HCT116 (cell line): Measurements from ENCODE around the gene LMNTD1. TPM values are rescaled to one million over a fixed set of nuclear protein-coding genes. Genes with fewer than 3 reads are reported as not detected.

Experiments used
- ATAC-seq: fragments of 200-7000 bp; cut with Tn5 transposase; 2 replicates; pipeline ENCODE4 v1.9.1; 2020; ENCODE audit warnings: mild to moderate bottlenecking, moderate library complexity
- BruUV-seq: library from RNA; stranded (reverse); fragments of 400-500 nt; replicated peaks from 2 replicates; lab custom pipeline; 2021; lab: Mats Ljungman, UMichigan
- CTCF ChIA-PET: fragments of 300-600 bp; sonication (Branson Sonifier 250); formaldehyde crosslinking; loops from one replicate; lab custom pipeline; 2021; ENCODE audit warnings: antibody characterized with exemption; lab: Charles Lee
- POLR2A ChIA-PET: fragments of 300-600, 350-600 bp; sonication (Branson Sonifier 250); formaldehyde crosslinking; loops from one replicate; lab custom pipeline; 2021; ENCODE audit warnings: antibody characterized with exemption; lab: Charles Lee
- RAD21 ChIA-PET, 2 experiments: fragments of 300-600 bp; sonication (Branson Sonifier 250); formaldehyde crosslinking; loops; one replicate each; lab custom pipeline; 2023; ENCODE audit warnings: low total read pairs in 2 of 2; ENCODE audit not compliant: uncharacterized antibody in 2 of 2, unreplicated experiment in 2 of 2, low non-redundant PET in 1 of 2; lab: Charles Lee
- DNase-seq: peaks from one replicate; pipeline ENCODE4 v3.0.0-alpha.2; 2010; ENCODE audit warnings: low read depth, low spot score
- H2AFZ ChIP-seq: fragments of 200-600 bp; shearing (Covaris generic), sonication (generic); 2 replicates; pipeline ENCODE4 v1.6.1; 2017; ENCODE audit warnings: low read depth, mixed run types, mixed read lengths, antibody characterized with exemption, low read length; ENCODE audit not compliant: poor library complexity, severe bottlenecking
- H3K27ac ChIP-seq: 2 replicates; pipeline ENCODE4 v1.5.1; 2012; ENCODE audit warnings: low read depth, low read length
- H3K27me3 ChIP-seq: fragments of 200-600 bp; sonication (generic); 2 replicates; pipeline ENCODE4 v1.6.1; 2016; ENCODE audit warnings: mixed run types, low read length, mixed read lengths; ENCODE audit not compliant: insufficient read depth
- H3K36me3 ChIP-seq, 2 experiments: fragments of 200-500 bp in 1 of 2; fragments of 200-600 bp in 1 of 2; sonication (Bioruptor generic) in 1 of 2; sonication (generic) in 1 of 2; 2 replicates each; pipeline versions ENCODE4 v1.5.1 to v1.6.1; 2014 to 2016; ENCODE audit warnings: low read length in 2 of 2, inconsistent platforms in 1 of 2, mixed read lengths in 1 of 2, mixed run types in 1 of 2; ENCODE audit not compliant: insufficient read depth in 2 of 2, control insufficient read depth in 1 of 2
- H3K4me1 ChIP-seq, 2 experiments: fragments of 200-600 bp in 1 of 2; sonication (generic) in 1 of 2; 2 replicates each; pipeline versions ENCODE4 v1.5.1 to v1.6.1; 2012 to 2017; ENCODE audit warnings: low read length in 2 of 2, inconsistent platforms in 1 of 2, mild to moderate bottlenecking in 1 of 2, mixed read lengths in 1 of 2, mixed run types in 1 of 2, moderate library complexity in 1 of 2; ENCODE audit not compliant: insufficient read depth in 2 of 2, control insufficient read depth in 1 of 2
- H3K4me2 ChIP-seq: fragments of 200-600 bp; sonication (generic); 2 replicates; pipeline ENCODE4 v1.6.1; 2017; ENCODE audit warnings: mixed run types, low read length, mixed read lengths
- H3K4me3 ChIP-seq, 2 experiments: fragments of 200-600 bp in 1 of 2; sonication (generic) in 1 of 2; replicated peaks in 1 of 2; 2 replicates each; pipeline ENCODE4 v1.5.1; 2011 to 2016; ENCODE audit warnings: low read length in 2 of 2, control low read depth in 1 of 2, low read depth in 1 of 2, mild to moderate bottlenecking in 1 of 2, mixed read lengths in 1 of 2, mixed run types in 1 of 2
- H3K79me2 ChIP-seq: fragments of 200-600 bp; sonication (generic); 2 replicates; pipeline ENCODE4 v1.6.1; 2017; ENCODE audit warnings: mild to moderate bottlenecking, mixed run types, low read length, moderate library complexity, mixed read lengths; ENCODE audit not compliant: insufficient read depth
- H3K9ac ChIP-seq: fragments of 200-600 bp; sonication (generic); 2 replicates; pipeline ENCODE4 v1.6.1; 2016; ENCODE audit warnings: low read length, mixed read lengths
- H3K9me2 ChIP-seq: fragments of 200-600 bp; sonication (generic), shearing (Covaris generic); 2 replicates; pipeline ENCODE4 v1.6.1; 2017; ENCODE audit warnings: mixed run types, mild to moderate bottlenecking, moderate library complexity; ENCODE audit not compliant: insufficient read depth
- H3K9me3 ChIP-seq, 2 experiments: fragments of 200-500 bp in 1 of 2; fragments of 200-600 bp in 1 of 2; sonication (Bioruptor generic) in 1 of 2; sonication (generic) in 1 of 2; 2 replicates each; pipeline ENCODE4 v1.6.1; 2014 to 2017; ENCODE audit warnings: low read length in 2 of 2, mixed read lengths in 2 of 2, inconsistent platforms in 1 of 2, low read depth in 1 of 2, mild to moderate bottlenecking in 1 of 2, mixed run types in 1 of 2, moderate library complexity in 1 of 2; ENCODE audit not compliant: control insufficient read depth in 1 of 2, insufficient read depth in 1 of 2
- H4K20me1 ChIP-seq: fragments of 200-600 bp; sonication (generic), shearing (Covaris generic); 2 replicates; pipeline ENCODE4 v1.6.1; 2017; ENCODE audit warnings: mixed run types, mild to moderate bottlenecking, moderate library complexity; ENCODE audit not compliant: insufficient read depth
- ATF3 ChIP-seq: IDR thresholded peaks from 2 replicates; pipeline ENCODE4 v1.6.1; 2012
- CBX3 ChIP-seq: IDR thresholded peaks from 2 replicates; pipeline ENCODE4 v1.6.1; 2012; ENCODE audit warnings: low read depth
- CEBPB ChIP-seq: IDR thresholded peaks from 2 replicates; pipeline ENCODE4 v1.6.1; 2012; ENCODE audit warnings: low read depth
- CTCF ChIP-seq, 3 experiments: fragments of 200-600 bp in 1 of 3; sonication (generic) in 1 of 3; IDR thresholded peaks in 2 of 3; conservative IDR thresholded peaks in 1 of 3; 2 replicates each; pipeline ENCODE4 v1.5.1; 2012 to 2017; ENCODE audit warnings: low read depth in 2 of 3, low read length in 2 of 3, antibody characterized with exemption in 1 of 3, borderline replicate concordance in 1 of 3, control low read depth in 1 of 3, mild to moderate bottlenecking in 1 of 3, mixed read lengths in 1 of 3, mixed run types in 1 of 3, moderate library complexity in 1 of 3; ENCODE audit not compliant: insufficient read depth in 1 of 3
- ELF1 ChIP-seq: IDR thresholded peaks from 2 replicates; pipeline ENCODE4 v1.6.1; 2012; ENCODE audit warnings: low read depth, borderline replicate concordance
- FOSL1 ChIP-seq: IDR thresholded peaks from 2 replicates; pipeline ENCODE4 v1.6.1; 2012; ENCODE audit warnings: low read depth
- MAX ChIP-seq: IDR thresholded peaks from 2 replicates; pipeline ENCODE4 v1.6.1; 2012
- RAD21 ChIP-seq: IDR thresholded peaks from 2 replicates; pipeline ENCODE4 v1.6.1; 2012; ENCODE audit warnings: low read depth, mild to moderate bottlenecking
- REST ChIP-seq: IDR thresholded peaks from 2 replicates; pipeline ENCODE4 v1.6.1; 2012; ENCODE audit warnings: low read depth
- YY1 ChIP-seq: IDR thresholded peaks from 2 replicates; pipeline ENCODE4 v1.6.1; 2011; ENCODE audit warnings: low read length, low read depth, moderate library complexity, mild to moderate bottlenecking; ENCODE audit not compliant: insufficient replicate concordance; ENCODE audit errors: extremely low read depth
- ZFX ChIP-seq: fragments of 450-650 bp; IDR thresholded peaks from 2 replicates; pipeline ENCODE4 v1.6.1; 2017
- ZNF274 ChIP-seq: fragments of 200-500 bp; sonication (Bioruptor generic); IDR thresholded peaks from 2 replicates; pipeline ENCODE4 v1.6.1; 2014; ENCODE audit warnings: mild to moderate bottlenecking, low read depth, low read length, inconsistent platforms
- intact Hi-C: fragments of 100-400 bp; cut with micrococcal nuclease; formaldehyde crosslinking; loops from 2 replicates; pipeline ENCODE4 v1.10.0; 2022
- total RNA-seq: library from RNA; stranded (reverse); gene quantifications from one replicate; pipeline ENCODE4 v1.2.1, GENCODE V29; 2021; ENCODE audit not compliant: unreplicated experiment

Gene LMNTD1
- total RNA-seq, 1 experiment from 2014 or later = not detected

- no peaks in the 10 kb centered on the region; the same call in 1 of the 2 replicates for H3K9me2 ChIP-seq
- no peak overlapping the region for H3K27ac ChIP-seq
- ATAC-seq = no peak
- RAD21 ChIA-PET = no interaction called here
- no peak overlapping the region for H3K4me3 ChIP-seq
- no peaks in the 10 kb centered on the region for H3K79me2 ChIP-seq
- CTCF ChIA-PET = no interaction called here
- H3K4me1 ChIP-seq = no peaks in the 10 kb centered on the region
- no peak overlapping the region for H2AFZ ChIP-seq
- no peak for DNase-seq
- no peak overlapping the region for H3K9ac ChIP-seq
- H3K4me2 ChIP-seq = no peak overlapping the region
- no peaks in the 10 kb centered on the region for H3K9me3 ChIP-seq
- no peak for TF ChIP-seq REST
- no peak for TF ChIP-seq YY1
- TF ChIP-seq ZNF274 = no peak
- TF ChIP-seq RAD21 = no peak
- no peak for TF ChIP-seq MAX
- no peak for TF ChIP-seq ATF3
- no peak for TF ChIP-seq ZFX
- TF ChIP-seq CTCF (IDR thresholded peaks at IDR 0.05 in 2 of 3, conservative IDR thresholded peaks at IDR 0.05 in 1 of 3; ENCODE audit: borderline replicate concordance in 1 of 3, insufficient read depth in 1 of 3, low read depth in 2 of 3, low read length in 2 of 3) = no peak
- no peak for TF ChIP-seq CEBPB
- TF ChIP-seq FOSL1 = no peak
- no peak for TF ChIP-seq CBX3
- no peak for TF ChIP-seq ELF1
- no peaks in the 10 kb centered on the region for H4K20me1 ChIP-seq
- POLR2A ChIA-PET = no interaction called here
- H3K36me3 ChIP-seq = no peaks in the 10 kb centered on the region
- BruUV-seq = no TSS peak
- no peaks in the 10 kb centered on the region for H3K27me3 ChIP-seq
- intact Hi-C loops = loop anchor here (10.0 kb wide), 2 partner anchors 305 to 555 kb away; no protein-coding TSS in a partner anchor
Observed at GRCh38 chr12:25550186-25550585, 2.9 kb downstream of the LMNTD1 start.
